Esophagus muscularis mucosa (tissue), 4 donors: ENCODE results near the gene MEIS1.

Source experiments
- CTCF ChIP-seq, 3 experiments: fragments of 200-600 bp in 2 of 3; fragments of 450-650 bp in 1 of 3; sonication (generic) in 2 of 3; IDR thresholded peaks; one replicate each; pipeline ENCODE4 v1.5.1; 2017 to 2019; ENCODE audit warnings: antibody characterized with exemption in 3 of 3, mild to moderate bottlenecking in 2 of 3, moderate library complexity in 1 of 3
- EP300 ChIP-seq: sonication (generic); formaldehyde crosslinking; IDR thresholded peaks from one replicate; pipeline ENCODE4 v1.6.1; 2017; ENCODE audit warnings: antibody characterized with exemption
- POLR2A ChIP-seq: fragments of 450-650 bp; IDR thresholded peaks from one replicate; pipeline ENCODE4 v1.6.1; 2017; ENCODE audit warnings: antibody characterized with exemption, moderate library complexity, mild to moderate bottlenecking, low read depth
- POLR2AphosphoS5 ChIP-seq, 2 donors: sonication (generic); formaldehyde crosslinking; IDR thresholded peaks; one replicate each; pipeline ENCODE4 v1.6.1; 2017; ENCODE audit warnings: antibody characterized with exemption in 2 of 2

DNA sequence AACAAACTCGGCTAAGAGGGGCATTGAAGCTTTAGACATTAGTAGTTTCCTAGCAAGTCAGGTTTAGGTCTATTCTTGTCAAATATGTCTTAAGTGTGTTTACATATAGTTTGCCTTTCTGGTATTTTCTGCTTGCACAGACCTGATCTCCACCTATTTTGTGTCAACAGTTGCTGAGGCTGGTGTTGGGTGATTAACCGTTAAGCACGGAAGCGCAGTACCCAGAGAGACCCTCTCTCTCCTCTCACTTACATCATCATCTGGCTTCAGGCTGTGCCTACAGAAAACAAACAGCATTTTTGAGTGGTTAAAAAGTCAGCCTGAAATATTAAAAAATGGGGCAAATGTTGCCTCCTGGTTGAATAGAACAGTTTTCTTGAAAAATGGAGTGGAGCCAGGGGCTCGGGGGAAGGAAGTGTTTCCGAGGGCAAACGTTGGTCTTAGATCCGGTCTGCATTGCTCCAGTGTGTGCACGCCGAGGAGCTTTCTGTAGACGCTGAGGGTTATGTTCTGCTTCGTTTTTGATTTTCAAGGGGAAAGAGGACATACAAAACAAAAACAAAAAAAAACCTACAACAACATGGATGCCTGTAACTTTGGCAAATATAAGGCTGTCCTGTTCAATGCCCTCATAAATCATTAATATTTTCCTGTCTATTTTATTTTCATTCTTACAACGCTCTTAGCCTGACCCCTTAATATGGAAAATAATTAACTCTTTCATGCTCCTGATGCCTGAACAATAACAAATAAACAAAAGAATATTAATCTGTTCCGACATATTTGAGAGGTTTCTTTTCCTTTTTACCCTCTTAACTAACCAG lies 120.8 kb downstream of the MEIS1 start:
- TF ChIP-seq CTCF (IDR thresholded peaks at IDR 0.05) (no peak), POLR2A (no peak), EP300 (no peak), POLR2AphosphoS5 (IDR thresholded peaks at IDR 0.05) (no peak)
